ENCODE data around the gene ANKRD16.

The ANKRD16 gene

DNA sequence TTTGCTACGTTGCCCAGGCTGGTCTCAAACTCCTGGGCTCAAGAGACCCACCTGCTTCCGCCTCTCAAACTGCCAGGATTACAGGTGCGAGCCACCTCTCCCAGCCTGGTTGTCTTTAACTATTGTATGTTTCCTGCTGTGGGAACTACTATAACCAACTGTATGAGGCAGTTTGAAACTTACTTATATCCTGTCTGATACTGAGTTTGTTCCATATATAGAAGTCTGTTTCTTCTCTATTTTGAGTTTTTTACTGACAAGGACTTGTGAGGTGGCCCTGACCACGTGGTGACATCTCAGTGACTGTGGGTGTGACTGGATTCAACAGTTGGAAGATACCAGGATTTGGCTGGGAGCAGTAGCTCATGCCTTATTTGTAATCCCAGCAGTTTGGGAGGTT, 14.5 kb upstream of the ANKRD16 start:
- FAIRE-seq, result no peak
- no peak for DNase-seq (ENCODE audit: low spot score)

DNA sequence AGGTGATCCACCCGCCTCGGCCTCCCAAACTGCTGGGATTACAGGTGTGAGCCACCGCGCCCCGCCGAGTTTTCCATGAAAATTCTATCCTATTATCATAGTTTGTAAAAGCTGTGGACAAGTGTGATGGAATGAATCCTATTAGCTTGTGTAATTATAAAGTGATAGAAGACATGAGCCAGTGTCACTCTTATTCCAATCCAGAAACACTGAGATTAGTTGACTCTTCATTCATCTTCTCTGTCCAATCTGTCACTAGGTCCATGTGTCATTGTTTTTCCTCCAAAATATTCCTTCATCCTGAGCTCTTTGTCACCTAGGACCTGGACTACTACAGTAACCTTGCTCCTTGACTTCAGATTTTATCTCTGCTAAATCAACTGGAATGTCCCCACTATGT, 13.9 kb upstream of the ANKRD16 start:
- FAIRE-seq (no peak), DNase-seq (ENCODE audit: low spot score) (no peak)

DNA sequence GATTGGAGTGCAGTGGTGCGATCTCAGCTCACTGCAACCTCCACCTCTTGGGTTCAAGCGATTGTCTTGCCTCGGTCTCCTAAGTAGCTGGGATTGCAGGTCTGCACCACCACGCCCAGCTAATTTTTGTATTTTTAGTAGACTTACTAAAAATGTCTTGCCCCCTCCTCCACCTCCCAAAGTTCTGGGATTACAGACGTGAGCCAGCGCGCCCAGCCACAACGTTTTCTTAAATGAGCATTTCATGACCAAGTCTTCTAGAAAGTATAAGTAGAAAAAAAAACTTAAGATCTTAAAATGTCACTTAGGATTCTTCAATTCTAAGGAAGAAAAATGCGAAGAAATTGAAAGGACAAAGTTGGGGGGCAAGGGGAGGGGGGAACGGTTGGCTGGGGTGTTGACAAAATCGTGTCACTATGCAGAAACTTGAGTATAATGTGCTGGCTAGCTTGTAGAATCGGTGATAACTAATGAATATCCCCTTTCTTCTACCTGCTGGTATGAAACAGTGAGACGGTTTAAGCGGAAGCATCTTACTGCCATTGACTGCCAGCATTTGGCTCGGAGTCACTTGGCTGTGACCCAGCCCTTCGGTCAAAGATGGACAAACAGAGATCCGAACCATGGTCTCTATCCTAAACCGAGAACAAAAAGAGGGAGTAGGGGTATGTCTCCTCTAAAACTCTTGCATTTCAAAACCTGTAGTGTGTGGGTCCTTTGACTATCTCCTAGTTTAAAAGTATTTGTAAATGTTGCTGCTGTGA, 13.0 kb upstream of the ANKRD16 start:
- FAIRE-seq, result no peak
- DNase-seq (ENCODE audit: low spot score), result no peak

DNA sequence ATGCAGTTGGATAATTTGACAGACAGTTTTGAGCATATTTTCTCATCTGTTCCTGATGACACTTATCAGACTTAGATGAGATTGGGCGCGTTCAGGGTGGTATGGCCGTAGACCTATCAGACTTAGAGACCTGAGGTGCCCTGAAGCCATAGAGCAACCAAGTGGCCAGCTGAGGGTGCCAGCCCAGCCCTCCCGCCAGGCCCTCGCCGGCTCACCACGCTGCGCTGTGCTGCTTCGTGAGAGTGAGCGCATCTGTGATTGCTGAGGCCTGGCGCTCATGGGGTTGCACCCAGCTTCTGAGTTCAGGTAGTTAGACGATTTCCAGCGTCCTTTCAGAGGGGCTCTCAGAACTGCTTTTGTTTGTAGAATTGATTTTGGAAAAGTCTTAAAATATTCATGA, 10.6 kb upstream of the ANKRD16 start:
- no peak for DNase-seq (ENCODE audit: low spot score)
- FAIRE-seq, result no peak

DNA sequence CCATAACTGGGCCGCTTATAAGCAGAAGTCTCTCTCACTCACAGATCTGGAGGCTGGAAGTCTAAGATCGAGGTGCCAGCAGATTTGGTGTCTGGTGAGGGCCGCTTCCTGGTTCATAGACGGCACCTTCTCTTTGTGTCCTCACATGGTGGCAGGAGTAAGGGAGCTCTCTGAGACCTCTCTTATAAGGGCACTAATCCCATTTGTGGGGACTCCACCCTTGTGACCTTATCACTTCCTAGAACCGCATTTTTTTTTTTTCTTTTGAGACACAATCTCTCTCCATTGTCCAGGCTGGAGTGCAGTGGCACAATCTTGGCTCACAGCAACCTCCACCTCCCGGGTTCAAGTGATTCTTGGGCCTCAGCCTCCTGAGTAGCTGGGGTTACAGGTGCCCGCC, 8.5 kb upstream of the ANKRD16 start:
- FAIRE-seq (no peak), DNase-seq (ENCODE audit: low spot score) (no peak)

DNA sequence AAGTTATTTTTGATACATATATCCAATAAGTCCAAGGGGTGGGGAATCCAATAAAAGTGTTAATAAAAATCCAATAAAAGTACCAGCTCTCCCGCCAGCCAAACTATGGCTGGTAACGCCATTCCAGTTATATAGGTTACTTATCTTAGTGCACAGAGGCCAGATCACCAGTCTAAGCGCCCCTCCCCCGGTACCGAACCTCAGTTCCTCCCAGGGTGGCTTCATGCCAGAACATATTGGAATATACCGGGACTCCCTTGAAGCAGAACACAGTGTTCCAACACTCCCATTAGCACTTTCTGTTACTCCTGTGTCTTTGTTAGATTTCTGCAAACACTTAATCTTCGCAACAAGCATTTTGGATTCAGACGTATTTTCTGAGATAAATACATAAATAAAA, 7.8 kb upstream of the ANKRD16 start:
- FAIRE-seq (no peak), DNase-seq (ENCODE audit: low spot score) (no peak)

DNA sequence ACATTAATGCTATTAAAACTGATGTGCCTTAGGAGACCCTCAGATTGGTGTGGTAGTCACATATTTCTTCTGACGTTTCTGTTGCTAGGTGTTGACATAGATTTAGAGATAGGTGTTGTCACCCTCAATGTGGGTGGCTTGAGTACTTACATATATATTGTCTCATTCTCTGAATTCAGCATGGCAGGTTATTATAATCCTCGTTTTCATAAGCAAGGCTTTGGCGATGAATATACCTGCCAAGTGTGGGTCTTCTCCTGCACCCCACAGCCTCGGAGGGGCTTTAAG, 7.3 kb upstream of the ANKRD16 start:
- DNase-seq (ENCODE audit: low spot score) (no peak), FAIRE-seq (no peak)

DNA sequence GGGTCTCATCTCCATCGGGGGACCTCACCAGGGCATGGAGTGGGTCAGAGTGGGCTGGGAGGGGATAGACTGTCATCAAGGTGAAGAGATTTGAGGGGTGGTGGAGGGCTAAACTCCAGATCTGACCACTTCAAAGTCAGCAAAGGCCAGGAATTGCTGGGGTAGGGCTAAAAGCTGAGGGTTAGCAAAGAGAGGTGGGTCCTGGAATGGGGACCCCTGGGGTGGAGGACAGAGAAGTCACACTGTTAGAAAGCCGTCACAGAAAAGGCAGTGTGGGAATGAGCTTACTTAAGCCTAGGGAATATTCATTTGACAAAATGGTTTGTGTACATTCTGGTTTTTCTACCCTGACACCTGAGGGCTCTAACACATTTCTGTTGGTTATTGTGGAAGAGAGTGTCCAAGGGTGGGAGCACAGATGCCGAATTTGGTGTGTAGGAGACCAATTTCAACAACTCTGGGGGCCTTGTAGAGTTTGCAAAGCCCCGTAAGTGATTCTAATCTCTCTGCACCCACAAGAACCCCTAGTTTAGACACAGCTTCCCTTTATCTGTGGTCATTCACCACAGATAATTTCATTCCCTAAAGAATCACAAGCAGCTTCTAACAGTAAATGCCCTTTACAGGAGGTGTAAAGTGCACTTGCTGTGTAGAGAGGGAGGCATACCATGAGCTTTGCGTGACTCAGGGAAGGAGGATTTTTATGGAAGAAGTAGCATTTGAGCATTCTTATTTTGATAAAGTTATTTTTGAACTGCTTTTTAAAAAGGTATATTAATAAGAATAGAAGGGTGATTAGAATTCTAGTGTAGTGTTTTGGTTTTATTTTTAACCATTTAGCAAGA, 6.7 kb upstream of the ANKRD16 start:
- FAIRE-seq, result no peak
- DNase-seq (ENCODE audit: low spot score), result no peak

DNA sequence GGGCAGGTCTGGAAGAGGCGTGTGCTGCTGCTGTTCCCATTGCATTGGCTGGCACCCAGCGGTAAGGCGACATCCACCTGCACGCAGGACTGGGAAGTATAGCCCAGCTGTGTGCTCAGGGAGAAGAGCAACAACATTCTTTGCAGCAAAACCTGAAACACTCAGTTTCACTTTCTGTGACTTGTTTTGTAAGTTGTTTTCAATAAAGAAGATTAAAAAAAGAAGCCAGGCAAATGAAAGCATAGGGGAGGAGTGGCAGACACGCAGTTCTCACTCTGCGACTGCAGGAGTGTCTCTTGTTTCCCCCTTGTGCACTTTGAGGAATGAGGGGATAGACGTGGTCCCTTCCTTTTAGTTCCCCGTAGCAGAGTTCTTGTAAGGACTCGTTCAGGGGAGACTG, 6.1 kb upstream of the ANKRD16 start:
- no peak for FAIRE-seq
- no peak for DNase-seq (ENCODE audit: low spot score)

DNA sequence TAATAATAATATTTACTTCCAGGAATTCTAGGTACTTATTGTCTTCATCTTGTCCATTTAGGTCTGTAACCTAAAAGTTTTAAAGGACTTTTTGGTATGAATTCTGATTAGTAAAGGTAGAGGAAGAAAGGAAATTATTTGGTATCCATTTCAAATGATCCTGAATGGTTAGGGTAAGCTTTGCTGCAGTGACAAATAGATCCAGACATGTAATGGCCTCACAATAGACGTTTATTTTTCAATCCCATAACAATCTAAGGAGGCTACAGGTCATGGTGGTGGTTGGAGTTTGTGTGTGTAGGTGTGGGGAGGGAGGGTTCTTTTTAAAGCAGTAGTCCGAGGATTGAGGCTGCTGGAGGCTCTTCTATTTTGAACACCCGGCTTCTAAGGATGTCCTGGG, 5.7 kb upstream of the ANKRD16 start:
- DNase-seq (ENCODE audit: low spot score), result no peak
- FAIRE-seq, result no peak

DNA sequence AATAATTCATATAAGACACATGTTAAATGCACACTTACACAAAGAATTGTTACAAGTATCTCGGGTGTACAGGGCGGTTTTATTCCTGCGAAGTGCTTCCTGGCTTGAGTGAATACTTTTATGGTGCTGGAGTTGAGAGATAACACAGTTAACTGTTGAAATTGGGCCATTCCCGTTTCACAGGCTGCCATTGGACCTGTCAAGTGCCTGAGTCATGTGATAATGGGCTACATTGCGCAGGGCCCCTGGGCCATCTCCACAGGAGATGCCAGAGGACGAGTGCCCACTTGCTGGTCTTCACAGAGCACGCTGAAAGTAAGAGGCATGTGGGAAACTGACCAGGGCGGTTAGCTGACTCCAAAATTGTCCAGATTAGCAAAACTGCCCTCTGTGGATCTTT, 5.2 kb upstream of the ANKRD16 start:
- FAIRE-seq (no peak), DNase-seq (ENCODE audit: low spot score) (no peak)

DNA sequence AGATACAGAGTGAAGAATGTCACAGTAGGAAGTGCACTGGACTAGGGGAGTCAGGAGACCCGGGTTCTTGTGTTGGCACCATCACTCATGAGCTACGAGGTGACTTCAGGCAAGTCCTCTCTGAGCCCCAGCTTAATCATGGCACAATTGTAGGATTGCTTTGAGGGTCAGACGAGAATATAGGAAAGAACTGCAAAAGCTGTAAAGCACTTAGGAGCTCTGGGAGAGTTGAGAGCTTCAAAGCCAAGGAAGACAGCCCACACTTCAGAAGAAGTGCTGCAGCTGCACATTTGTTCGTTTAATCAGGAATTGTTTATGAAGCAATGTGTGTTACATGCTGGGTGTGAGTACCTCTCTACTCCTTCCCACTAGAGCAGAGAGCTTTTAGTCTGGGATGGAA, 4.7 kb upstream of the ANKRD16 start:
- FAIRE-seq (no peak), DNase-seq (ENCODE audit: low spot score) (no peak)

DNA sequence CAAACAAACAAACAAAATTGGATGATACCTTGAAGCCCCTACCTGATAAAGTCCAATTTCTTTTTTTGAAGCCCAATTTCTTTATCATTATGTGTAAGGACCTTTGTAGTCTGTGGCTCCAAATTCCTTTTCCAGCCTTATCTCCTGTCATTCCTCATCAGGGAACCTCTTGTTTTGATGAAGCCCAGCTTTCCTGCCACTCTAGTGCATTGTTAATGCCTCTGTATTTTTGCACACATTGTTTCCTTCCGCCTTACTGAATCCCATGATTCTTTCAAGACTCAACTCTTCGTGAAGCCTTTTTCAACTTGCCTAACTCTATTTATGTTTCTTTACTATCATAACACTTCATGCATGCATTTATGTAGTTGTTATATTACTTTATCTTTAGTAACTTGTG, 3.6 kb upstream of the ANKRD16 start:
- no peak for DNase-seq (ENCODE audit: low spot score)
- FAIRE-seq, result no peak

DNA sequence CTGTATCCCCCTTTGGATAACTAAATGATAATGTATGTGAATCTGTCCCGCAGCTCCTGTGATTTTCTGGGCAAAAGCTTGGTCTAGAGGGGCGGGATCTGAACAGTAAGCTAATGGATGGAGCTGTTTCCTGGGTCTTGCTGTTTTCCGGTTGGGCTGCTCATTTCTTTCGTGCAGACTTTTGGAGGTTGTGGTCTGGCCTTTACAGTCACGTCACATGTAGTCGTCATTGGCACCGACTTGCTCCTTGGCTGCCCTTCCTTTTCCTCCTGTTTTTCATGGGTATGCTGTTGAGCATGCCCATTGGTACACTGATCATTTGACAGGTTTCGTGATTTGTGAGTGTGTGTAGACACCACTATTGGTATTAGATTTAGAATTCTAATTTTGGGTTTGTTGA, 2.3 kb upstream of the ANKRD16 start:
- FAIRE-seq (no peak), DNase-seq (ENCODE audit: low spot score) (no peak)

DNA sequence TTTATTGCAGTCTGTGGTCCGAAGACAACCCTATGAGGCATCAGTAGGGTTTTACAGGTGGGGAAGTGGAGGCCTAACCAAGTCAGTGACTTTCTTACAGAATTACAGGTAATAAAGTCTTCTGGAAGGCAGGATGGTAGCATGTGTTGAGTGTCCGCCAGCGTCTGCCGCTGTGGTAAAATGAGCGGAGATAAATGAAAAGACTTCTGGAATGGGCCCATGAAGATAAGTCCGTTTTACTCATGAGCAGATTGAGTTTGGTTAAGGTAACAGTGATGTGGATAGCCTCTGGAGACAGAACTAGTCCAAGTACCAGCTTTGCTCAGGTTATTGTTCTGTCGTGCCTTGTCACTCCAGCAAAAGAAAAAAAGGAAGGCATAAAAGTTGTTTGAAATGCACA, 1.3 kb upstream of the ANKRD16 start:
- FAIRE-seq, result no peak
- no peak for DNase-seq (ENCODE audit: low spot score)

DNA sequence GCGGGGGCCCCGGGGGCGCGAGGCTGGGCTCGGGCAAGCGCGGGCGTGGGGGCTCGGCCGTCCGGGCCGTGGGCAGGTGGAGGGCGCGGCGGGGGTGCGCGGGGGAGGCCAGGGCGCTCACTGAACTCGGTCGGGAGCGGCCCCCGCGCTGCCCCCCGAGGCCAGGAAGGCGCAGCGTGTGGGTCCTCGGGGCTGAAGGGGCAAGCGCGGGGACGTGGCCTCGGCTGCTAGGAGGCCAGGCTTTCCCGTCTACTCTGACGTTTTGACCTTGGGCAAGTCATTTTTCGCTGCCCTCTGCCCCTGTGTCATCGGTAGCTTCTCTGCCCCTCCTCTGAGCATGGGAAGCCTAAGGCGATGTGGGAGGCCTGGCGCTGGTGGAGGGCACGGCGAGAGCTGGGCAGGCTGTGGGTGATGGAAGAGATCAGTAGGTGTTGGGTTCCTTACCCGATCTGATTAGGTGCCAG, 791 bp upstream of the ANKRD16 start:
- no peak for FAIRE-seq
- peak; percentile 18 for DNase-seq (ENCODE audit: low spot score)

DNA sequence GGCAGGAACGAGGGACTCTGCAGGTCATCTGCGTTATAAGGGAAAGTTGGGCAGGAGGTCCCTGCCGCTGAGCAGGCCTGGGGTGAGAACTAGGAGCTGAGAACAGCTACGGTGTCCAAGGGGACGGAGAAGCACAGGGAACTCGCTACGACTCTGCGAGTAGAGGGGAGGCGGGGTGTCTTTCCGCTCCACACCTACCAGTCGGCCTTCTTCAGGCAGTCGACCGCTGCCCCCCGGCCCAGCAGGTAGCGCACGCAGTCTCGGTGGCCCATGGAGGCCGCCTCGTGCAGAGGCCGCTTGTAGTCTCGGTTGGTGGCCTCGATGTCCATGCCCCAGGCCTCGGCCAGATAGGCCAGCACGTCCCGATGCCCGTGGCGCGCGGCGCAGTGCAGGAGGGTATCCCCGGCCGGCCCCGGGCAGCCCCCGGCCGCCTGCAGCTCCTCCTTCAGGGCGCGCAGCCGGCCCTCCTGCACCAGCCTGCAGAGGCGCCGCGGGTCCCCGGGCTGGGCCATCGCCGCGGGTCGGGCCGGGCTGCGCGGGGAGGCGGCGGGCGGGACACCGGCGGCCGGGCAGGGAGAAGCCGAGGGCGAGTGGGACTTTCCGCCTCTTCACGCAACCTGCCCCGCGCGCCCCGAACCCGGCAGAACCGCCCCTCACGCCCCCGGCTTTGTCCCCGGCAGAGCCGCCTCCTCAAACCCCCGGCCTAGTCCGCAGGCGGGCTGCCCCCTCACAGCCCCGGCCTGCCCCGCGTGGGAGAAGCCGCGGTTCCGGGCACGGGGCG, 660 bp downstream of the ANKRD16 start:
- peak; percentile 49 for DNase-seq (ENCODE audit: low spot score)
- no peak for FAIRE-seq

DNA sequence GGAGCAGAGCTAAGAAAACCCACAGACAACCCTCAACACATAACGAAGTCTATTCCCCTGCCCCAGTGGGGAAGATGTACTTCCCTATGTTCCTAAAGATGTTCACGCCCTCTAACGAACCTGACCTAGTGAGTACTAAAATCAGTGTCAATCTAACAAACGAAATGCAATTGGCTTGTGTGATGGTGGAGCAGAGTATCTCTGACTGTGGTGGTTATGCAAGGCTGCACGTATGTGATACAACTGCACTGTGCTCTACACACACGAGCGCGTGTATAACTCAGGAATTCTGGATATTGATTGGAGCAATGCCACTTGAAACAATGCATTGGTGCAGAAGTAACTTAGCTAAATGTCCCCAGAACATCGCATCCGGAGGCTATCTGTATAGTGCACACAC, 1.3 kb downstream of the ANKRD16 start:
- FAIRE-seq (no peak), DNase-seq (ENCODE audit: low spot score) (no peak)

DNA sequence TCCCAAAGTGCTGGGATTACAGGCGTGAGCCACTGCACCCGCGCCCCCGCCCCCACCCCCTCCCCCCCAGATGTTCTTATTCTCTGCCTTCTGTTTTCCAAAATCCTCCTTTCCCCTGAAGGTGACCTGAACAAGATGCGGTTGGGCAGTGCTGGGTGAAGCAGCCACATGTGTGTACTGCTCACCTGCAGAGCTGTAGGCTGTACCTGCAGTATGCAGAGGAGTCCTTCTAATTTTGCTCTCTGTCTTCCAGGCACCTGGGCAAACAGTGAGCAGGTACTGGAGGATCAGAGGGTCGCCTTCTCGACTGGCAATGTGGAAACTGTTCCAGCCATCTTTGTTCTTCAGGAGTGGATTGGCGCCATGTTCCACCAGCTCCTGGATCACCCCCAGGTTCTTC, 2.1 kb downstream of the ANKRD16 start:
- no peak for FAIRE-seq
- no peak for DNase-seq (ENCODE audit: low spot score)

DNA sequence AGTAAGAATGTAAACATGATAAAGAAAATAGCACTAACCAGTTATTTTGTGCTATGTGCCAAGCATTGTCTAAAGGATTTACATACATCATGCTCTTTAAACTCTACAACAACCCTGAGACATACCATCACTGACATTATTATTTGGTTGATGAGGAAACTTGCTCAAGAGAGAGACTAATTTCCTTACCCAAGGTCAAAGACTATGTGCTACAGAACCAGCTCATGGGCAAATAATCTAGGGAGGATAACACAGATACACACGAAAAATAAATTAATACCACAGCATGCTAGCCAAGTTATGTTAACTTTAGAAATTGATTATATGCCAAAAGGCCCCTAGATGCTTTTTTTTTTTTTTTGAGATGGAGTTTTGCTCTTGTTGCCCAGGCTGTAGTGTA, 2.7 kb downstream of the ANKRD16 start:
- FAIRE-seq (no peak), DNase-seq (ENCODE audit: low spot score) (no peak)

DNA sequence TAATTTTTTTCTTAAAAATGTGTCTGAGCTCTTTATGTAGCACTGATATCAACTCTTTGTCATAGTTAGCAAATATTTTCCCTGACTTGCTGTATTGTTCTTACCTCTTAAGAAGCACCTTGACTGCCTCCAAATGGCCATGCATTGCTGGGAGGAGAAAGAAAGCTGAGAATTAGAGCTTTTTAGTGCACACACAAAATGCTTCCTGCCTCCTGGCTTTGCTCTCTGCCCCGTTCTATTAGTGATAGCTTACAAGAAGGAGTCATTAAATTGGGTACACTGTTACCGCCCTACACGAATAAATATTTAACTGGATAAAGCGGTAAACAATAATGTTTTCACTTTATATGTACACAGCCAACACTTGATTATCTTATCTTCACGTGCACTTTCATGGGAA, 4.1 kb downstream of the ANKRD16 start:
- DNase-seq (ENCODE audit: low spot score) (no peak), FAIRE-seq (no peak)

DNA sequence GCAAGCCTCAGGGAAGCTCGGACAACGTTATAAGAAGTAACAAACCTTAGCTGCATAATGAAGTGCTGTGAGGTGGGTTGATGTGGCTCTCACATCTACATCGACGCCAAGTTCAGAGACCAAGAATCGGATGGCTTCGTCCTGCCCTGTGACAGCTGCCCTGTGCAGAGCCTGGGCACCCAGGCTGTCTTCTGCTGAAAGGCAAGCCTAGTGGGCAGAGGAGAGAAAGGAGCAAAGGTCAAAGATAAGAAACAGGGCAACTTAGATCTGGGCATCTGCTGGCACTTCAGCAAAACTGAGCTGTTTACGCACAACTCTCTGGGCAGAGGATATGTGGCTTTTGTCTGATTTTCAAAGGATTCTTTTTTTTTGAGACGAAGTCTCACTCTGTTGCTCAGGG, 6.7 kb downstream of the ANKRD16 start:
- DNase-seq (ENCODE audit: low spot score) (no peak), FAIRE-seq (no peak)

Data from urothelium cell line (cell line).